Glutamatergic neuron (in vitro differentiated cells): ENCODE data around the gene PROK2. TPM values are rescaled to one million over a fixed set of nuclear protein-coding genes. Genes with fewer than 3 reads are reported as not detected.

Experiments
- DNase-seq: peaks from one replicate; pipeline ENCODE4 v3.0.0; 2022
- H3K27ac Mint-ChIP-seq: one replicate; pipeline ENCODE4 v1.8.0; 2020; ENCODE audit warnings: mild to moderate bottlenecking, mixed read lengths, inconsistent platforms; ENCODE audit not compliant: unreplicated experiment
- H3K27me3 Mint-ChIP-seq: one replicate; pipeline ENCODE4 v1.8.0; 2020; ENCODE audit warnings: mild to moderate bottlenecking, moderate library complexity, mixed read lengths, inconsistent platforms; ENCODE audit not compliant: unreplicated experiment
- H3K36me3 Mint-ChIP-seq: one replicate; pipeline ENCODE4 v1.8.0; 2020; ENCODE audit warnings: mild to moderate bottlenecking, mixed read lengths, inconsistent platforms; ENCODE audit not compliant: unreplicated experiment
- H3K4me1 Mint-ChIP-seq: one replicate; pipeline ENCODE4 v1.8.0; 2020; ENCODE audit warnings: mild to moderate bottlenecking, low read depth, mixed read lengths, inconsistent platforms; ENCODE audit not compliant: unreplicated experiment
- H3K4me3 Mint-ChIP-seq: one replicate; pipeline ENCODE4 v1.8.0; 2020; ENCODE audit warnings: mild to moderate bottlenecking, mixed read lengths, inconsistent platforms; ENCODE audit not compliant: unreplicated experiment
- H3K9me3 Mint-ChIP-seq: one replicate; pipeline ENCODE4 v1.8.0; 2020; ENCODE audit warnings: mild to moderate bottlenecking, moderate library complexity, mixed read lengths, inconsistent platforms; ENCODE audit not compliant: unreplicated experiment
- total RNA-seq: library from RNA; stranded (reverse); fragmentation: NEBNext Ultra II Directional; extraction: Animal tissue kit (Norgen Biotek cat#: 25700); gene quantifications from one replicate; pipeline ENCODE4 v1.2.1, GENCODE V29; 2021; ENCODE audit not compliant: unreplicated experiment
- TF ChIP-seq, protein P1 (sequence below): fragments of 200-600 bp; sonication (generic); IDR thresholded peaks from one replicate; pipeline ENCODE4 v1.5.0; 2021; ENCODE audit not compliant: partially characterized antibody, unreplicated experiment

The PROK2 gene
- total RNA-seq, 1 donor from 2014 or later = not detected

DNA sequence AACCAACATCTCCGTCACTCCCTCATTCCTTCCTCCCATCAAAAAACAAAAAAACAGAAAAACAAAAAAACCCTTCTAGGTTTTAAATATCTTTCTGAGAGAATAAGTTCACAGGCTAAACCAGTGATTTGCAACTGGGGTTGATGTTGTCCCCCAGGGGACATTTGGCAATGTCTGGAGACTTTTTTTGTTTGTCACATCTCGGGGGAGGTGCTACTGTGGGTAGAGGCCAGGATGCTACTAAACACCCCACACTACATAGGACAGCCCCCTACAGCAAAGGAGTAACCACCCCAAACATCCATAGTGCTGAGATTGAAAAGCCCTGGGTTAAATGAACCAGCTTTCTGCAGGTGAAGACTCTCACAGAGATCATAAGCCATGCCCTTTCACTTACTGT lies 17.0 kb upstream of the PROK2 start:
- DNase-seq = no peak
- no peaks in the 10 kb centered on the region for H3K36me3 Mint-ChIP-seq
- TF ChIP-seq, protein P1, sequence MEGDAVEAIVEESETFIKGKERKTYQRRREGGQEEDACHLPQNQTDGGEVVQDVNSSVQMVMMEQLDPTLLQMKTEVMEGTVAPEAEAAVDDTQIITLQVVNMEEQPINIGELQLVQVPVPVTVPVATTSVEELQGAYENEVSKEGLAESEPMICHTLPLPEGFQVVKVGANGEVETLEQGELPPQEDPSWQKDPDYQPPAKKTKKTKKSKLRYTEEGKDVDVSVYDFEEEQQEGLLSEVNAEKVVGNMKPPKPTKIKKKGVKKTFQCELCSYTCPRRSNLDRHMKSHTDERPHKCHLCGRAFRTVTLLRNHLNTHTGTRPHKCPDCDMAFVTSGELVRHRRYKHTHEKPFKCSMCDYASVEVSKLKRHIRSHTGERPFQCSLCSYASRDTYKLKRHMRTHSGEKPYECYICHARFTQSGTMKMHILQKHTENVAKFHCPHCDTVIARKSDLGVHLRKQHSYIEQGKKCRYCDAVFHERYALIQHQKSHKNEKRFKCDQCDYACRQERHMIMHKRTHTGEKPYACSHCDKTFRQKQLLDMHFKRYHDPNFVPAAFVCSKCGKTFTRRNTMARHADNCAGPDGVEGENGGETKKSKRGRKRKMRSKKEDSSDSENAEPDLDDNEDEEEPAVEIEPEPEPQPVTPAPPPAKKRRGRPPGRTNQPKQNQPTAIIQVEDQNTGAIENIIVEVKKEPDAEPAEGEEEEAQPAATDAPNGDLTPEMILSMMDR = no peak
- no peaks in the 10 kb centered on the region for H3K4me1 Mint-ChIP-seq
- peaks cover 1% of the 10 kb centered on the region for H3K9me3 Mint-ChIP-seq
- H3K27me3 Mint-ChIP-seq = peaks cover 5% of the 10 kb centered on the region
- H3K4me3 Mint-ChIP-seq = no peak overlapping the region
- H3K27ac Mint-ChIP-seq = no peak overlapping the region

DNA sequence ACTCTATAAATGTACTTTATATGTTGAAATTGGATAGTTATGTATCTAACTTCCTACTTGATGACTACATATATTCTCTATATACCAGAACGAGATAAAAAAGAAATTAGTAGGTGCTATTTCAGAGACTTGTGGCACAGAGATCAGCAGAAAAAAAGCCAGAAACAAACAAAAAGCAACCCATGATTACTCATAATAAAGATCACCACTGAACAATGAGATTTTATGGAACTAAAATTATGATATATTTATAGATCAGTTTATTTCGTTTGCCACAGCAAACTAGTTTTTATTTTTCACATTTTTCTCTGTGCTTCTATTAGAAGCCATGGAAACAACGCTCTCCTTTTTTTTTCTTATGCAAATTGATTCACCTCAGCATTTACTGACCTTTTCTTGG lies 15.1 kb upstream of the PROK2 start:
- no peak overlapping the region for H3K27ac Mint-ChIP-seq
- peaks cover 1% of the 10 kb centered on the region for H3K9me3 Mint-ChIP-seq
- no peak overlapping the region for H3K4me3 Mint-ChIP-seq
- TF ChIP-seq, protein P1 = no peak
- H3K27me3 Mint-ChIP-seq = peaks cover 5% of the 10 kb centered on the region
- H3K36me3 Mint-ChIP-seq = no peaks in the 10 kb centered on the region
- DNase-seq = no peak
- no peaks in the 10 kb centered on the region for H3K4me1 Mint-ChIP-seq

DNA sequence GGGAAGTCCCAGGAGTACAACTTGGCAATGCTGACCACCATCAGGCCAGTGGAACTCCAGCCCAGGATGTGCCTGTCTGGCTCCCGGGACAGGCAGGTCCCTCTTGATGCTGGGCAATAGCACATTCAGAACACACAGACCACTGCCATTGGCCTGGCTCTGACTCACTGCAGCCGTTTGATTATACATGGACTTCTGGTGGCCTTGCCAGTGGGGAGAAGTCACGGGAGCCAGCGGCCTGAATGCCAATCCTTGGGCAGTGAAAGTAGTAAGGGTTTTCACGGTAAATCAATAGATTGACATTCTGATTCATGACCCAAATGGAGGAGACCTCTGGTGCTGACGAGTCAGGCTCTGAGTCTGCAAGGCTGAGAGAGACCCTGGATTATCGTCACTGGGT lies 12.5 kb upstream of the PROK2 start:
- DNase-seq = no peak
- no peaks in the 10 kb centered on the region for H3K9me3 Mint-ChIP-seq
- no peaks in the 10 kb centered on the region for H3K4me1 Mint-ChIP-seq
- no peak overlapping the region for H3K4me3 Mint-ChIP-seq
- TF ChIP-seq, protein P1 = no peak
- no peak overlapping the region for H3K27ac Mint-ChIP-seq
- H3K36me3 Mint-ChIP-seq = no peaks in the 10 kb centered on the region
- peaks cover 3% of the 10 kb centered on the region for H3K27me3 Mint-ChIP-seq

DNA sequence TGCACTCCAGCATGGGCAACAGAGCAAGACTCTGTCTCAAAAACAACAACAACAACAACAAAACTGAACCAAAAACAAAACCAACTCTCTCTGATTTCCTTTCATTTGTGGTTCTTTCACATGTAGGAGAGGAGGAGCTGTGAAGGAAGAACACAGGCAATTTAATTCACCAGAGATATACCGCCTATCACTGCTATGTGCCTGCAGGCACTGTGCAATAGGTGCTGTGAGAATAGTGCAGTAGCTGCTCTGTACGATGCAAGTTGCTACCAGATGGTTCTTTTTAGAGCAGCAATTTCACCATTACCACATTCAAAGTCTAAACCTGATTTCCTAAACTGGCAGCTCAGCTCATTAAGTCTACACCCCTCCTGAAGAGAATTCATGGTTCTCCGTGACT lies 11.3 kb upstream of the PROK2 start:
- Mint-ChIP-seq H3K27ac (no peak overlapping the region), H3K36me3 (no peaks in the 10 kb centered on the region), H3K4me1 (no peaks in the 10 kb centered on the region), H3K9me3 (no peaks in the 10 kb centered on the region), H3K4me3 (no peak overlapping the region), H3K27me3 (peaks cover 3% of the 10 kb centered on the region)
- TF ChIP-seq, protein P1 = no peak
- no peak for DNase-seq

DNA sequence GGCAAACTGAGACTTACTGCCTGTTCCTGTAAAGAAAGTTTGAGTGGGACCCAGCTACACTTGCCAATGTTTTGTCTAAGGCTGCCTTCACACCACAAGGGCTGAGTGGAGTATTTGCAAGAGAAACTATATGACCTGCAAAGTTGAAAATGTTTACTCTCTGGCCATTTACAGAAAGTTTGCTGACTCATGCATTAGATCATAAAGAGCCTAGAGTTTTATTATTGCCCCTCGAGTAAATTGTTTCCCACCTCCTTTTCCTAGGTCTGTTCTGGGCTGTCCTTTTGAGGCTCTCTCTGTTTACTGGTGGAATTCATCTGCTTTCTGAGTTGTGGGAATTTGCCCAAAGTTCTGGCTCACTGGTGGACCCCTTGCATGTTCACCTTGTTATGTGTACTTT lies 6.7 kb upstream of the PROK2 start:
- TF ChIP-seq, protein P1 = no peak
- H3K36me3 Mint-ChIP-seq = no peaks in the 10 kb centered on the region
- H3K4me3 Mint-ChIP-seq = no peak overlapping the region
- H3K9me3 Mint-ChIP-seq = no peaks in the 10 kb centered on the region
- no peaks in the 10 kb centered on the region for H3K27me3 Mint-ChIP-seq
- no peaks in the 10 kb centered on the region for H3K4me1 Mint-ChIP-seq
- DNase-seq = no peak
- no peak overlapping the region for H3K27ac Mint-ChIP-seq
